ENCODE results near the gene KRTAP12-2. TPM values are rescaled to one million over a fixed set of nuclear protein-coding genes. Genes with fewer than 3 reads are reported as not detected.
"Not testable (repeated sequence)": the region's sequence is repeated elsewhere in the genome, so short reads cannot be mapped to it uniquely, and the experiment has no call there.

KRTAP12-2 gene
- total RNA-seq, 1 donor from 2014 or later, result not detected

DNA sequence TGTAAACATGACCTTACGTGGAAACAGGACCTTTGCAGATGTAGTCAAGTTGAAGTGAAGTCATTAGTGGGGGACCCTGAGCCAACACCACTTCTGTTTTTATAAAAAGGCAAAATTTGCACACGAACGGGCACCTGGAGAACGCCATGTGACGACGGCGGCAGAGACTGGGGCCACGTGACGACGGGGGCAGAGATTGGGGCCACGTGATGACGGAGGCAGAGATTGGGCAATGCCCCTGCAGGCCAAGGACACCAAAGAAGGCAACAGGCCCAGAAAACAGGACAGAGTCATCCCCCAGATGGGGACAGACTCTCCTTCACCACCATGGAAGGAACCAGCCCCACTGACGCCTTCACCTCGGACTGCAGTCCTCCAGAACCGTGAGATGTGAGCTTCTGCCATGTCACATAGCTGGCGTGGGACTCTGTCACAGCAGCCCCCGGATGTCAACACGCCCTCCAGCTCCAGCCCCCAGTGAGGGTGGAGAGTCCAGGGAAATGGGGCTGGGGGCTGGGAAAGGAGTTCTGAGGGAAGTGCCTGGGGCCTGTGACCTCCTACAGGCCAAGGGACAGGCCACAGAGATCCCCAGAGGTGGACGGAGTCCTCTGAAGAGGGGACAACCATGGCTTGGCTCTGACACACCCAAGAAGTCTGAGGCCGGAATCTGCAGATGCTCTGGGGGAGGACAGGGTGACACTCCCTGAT lies 16.3 kb downstream of the KRTAP12-2 start:
- no peak for DNase-seq (ENCODE audit: low spot score)

DNA sequence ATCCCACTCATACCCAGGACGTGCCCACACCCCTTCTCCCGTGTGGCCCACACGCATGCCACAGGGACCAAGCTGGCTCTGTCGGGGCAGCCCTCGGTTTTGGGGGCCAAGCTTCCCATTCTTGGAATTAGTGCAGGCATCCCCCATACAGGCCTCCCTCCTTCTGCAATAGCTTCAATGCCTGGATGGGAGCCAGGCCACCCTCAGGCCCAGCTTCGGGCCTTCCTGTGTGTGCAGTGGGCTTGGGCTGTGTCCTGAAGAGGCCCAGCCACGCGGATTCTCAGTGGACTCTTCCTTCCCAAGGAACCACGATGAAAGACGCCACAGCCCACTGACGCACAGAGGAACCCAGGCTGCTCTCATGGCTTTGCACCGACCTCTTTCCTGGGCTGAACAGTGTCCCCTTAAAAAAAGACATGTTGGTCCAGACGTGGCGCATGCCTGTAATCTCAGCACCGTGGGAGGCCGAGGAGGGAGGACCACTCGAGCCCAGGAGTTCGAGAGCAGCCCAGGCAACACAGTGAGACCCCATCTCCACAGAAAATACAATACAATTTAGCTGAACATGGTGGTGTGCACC lies 17.1 kb downstream of the KRTAP12-2 start:
- no peak for DNase-seq (ENCODE audit: low spot score)

DNA sequence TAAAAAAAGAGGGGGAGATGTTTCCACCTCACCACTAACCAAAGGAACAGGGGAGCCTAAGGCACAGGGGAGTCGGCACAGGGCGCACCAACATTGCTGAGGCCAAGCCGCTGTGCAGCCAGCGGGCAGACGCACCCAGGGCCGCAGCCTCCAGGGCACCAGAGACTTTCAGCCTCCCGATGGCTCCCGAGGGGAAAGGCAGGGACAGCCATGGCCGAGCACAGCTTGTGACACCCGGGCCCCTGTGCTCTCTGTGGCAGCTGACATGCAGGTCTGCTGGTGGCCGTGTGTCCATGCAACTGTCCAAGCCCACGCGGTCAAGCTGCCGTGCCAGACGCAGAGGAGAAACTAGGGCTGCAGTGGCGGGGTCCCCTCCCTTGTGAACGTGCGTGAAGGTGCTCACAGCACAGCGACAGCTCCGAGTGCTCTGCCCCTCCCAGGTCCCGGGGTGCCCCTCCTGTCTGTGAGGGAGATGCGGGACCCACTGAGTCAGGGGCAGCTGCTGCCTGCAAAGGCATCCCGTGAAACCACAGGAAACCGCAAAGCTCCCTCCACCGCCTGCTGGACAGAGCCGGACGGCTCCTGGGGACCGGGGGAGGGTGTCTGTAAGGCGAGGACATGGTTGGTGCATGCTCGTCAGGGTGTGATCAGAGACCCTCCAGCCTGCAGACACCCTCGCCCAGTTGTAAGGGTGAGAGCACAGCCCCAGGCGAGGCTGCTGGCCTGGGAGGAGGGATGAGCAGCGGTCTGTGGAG lies 18.0 kb downstream of the KRTAP12-2 start:
- DNase-seq (ENCODE audit: low spot score), result no peak

DNA sequence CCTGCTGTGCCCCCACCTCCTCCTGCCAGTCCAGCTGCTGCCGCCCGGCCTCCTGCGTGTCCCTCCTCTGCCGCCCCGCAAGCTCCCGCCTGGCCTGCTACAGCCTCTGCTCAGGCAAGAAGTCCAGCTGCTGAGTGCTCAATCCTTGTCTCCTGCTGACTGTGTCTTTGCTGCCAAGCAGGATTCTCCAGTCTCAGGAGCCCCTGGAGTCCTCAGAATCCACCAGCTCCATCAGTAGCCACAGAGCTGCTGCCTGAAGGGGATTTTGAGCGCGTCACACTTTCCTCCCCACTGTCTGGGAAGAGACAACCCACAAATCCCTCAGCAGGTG lies 19.5 kb downstream of the KRTAP12-2 start:
- no peak for DNase-seq (ENCODE audit: low spot score)

DNA sequence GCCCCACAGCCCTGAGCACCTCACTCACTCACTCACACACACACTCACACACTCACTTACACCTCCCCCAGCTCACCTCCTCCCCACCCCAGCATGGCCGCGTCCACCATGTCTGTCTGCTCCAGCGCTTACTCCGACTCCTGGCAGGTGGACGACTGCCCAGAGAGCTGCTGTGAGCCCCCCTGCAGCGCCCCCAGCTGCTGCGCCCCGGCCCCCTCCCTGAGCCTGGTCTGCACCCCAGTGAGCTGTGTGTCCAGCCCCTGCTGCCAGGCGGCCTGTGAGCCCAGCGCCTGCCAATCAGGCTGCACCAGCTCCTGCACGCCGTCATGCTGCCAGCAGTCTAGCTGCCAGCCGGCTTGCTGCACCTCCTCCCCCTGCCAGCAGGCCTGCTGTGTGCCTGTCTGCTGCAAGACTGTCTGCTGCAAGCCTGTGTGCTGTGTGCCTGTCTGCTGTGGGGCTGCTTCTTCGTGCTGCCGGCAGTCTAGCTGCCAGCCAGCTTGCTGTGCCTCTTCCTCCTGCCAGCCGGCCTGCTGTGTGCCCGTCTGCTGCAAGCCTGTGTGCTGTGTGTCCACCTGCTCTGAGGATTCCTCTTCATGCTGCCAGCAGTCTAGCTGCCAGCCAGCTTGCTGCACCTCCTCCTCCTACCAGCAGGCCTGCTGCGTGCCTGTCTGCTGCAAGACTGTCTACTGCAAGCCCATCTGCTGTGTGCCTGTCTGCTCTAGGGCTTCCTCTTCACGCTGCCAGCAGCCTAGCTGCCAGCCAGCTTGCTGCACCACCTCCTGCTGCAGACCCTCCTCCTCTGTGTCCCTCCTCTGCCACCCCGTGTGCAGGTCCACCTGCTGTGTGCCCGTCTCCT lies 20.1 kb downstream of the KRTAP12-2 start, which contains the start of gene KRTAP10-11:
Gene KRTAP10-11 (plus strand): TSS at position 49 of the 856 bp plus-strand sequence. CDS start 45 bp downstream, at position 94.
- DNase-seq (ENCODE audit: low spot score), result not testable (repeated sequence)

DNA sequence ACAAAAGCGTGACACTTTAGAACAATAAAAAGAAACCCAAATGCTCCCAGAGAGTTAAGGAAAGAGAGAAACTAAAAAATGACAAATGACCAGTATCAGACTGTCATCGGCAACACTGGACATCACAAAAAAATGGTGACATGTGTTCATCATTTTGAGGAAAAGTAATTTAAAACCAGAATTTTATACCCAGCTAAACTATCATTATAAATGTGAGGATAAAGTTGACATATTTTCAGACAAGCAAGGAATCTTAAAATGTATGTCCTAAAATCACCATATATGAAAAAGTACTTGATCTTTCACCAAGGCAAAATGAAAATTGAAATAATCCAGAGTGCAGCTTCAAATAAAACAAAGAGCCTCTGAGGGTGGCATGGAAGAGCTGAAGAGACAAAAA lies 21.8 kb downstream of the KRTAP12-2 start:
- no peak for DNase-seq (ENCODE audit: low spot score)

DNA sequence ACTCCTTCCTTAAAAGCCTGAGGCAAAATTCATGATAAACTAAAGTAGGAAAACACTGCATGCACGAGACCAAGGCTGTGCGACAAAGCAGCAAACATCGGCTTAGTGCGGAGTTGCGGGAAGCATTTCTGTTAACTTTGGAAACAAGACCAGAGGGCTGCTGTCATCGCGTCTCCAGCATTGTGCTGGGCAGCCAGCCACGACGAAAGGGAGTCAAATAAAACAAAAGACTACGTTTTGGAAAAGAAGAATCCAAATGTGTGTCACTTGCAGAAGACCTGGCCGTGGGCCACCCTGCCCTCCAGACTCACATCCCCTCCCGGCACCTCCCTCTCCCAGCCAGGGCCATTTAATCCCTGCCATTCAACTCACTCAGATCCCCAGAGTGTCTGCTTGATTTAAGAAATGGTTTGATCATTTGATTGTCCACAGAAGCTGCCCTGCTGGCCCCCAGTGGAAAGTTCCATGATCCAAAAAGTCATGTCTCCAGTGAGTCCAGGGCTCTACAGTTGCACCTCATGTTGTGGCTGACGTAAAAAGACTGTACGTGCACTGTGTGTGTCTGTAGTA lies 22.9 kb downstream of the KRTAP12-2 start:
- DNase-seq (ENCODE audit: low spot score), result no peak

DNA sequence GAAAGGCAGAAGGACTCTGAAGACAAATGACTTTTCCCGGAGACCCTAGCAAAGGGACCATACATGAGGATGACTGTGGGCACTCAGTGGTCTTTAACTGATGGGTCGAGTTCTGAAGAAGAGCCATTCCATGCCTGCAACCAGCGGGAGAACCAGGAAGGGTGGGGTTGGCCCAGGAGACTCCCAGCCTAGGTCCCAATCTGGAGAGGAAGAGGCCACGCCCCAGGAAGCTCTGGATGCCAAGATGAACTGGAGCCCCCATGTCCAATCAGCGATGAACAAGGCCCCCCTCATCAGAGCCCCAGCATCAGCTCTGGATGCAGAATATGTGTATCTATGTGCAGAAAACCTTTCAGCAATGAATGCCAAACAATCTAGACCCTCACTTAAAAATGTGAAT lies 26.0 kb downstream of the KRTAP12-2 start:
- DNase-seq (ENCODE audit: low spot score), result no peak

DNA sequence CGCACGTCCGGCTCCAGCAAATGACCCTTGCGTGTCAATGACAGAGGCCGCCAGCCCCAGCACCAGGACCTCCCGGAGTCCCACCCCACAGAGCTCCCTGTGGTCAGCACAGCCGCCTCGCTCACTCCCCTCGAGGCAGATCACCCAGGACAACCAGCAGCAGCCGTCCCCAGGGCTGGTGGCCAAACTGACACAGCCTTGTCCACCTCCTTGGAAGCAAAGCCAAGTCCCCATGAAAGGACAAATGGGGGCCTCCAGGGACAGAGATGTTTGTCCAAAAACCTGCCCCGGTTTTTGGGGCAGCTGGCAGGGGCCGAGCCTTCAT lies 27.4 kb downstream of the KRTAP12-2 start:
- no peak for DNase-seq (ENCODE audit: low spot score)

DNA sequence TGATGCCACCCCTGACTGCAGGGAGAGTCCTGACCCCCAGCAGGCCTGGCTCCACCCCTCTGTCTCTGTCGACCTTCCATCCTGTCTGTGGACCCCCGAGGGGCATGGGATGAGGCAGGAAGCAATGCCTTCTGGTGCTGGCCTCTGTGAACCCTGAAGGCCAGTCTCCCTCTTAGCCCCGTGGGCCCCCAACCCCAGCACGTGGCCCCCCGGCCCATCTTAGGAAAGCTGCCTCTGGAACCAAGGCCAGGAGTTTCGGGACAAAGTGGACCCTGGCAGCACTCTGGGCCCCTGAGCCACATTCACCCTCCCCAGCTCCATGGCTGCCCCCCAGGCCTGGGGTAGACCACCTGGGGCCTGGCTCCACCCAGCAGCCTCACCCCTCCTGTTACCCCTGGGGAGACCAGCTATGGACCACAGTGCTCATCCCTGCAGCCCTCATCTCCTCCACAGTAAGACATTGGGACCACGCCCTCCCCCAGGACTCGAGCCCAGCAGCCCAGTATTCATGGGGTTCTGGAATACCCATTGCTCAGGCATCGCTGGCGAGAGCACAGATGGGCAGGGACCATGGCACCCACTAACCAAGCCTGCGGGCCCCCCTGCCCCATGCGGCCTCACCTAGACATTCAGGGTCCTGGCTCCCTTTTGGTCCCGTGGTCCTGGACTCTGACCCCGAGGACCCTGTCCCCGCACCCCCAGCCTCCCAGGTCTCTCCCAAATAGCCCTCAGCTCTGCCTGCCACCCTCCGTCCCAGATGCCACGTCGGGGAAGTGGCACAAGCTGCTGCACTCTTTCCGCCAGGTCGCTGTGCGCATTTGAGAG lies 28.0 kb downstream of the KRTAP12-2 start:
- DNase-seq (ENCODE audit: low spot score), result not testable (repeated sequence)

DNA sequence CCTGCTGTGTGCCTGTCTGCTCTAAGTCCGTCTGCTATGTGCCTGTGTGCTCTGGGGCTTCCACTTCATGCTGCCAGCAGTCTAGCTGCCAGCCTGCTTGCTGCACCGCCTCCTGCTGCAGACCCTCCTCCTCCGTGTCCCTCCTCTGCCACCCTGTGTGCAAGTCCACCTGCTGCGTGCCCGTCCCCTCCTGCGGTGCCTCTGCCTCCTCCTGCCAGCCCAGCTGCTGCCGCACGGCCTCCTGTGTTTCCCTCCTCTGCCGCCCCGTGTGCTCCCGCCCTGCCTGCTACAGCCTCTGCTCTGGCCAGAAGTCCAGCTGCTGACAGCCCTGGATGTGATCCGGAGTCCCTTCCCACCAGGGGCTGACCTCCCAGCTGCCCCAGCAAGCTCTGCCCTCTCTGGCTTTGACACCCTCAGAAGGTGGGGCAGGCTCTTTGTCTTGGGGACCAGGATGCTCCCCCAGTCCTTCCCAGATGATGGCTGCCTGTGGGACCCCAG lies 28.8 kb downstream of the KRTAP12-2 start:
- DNase-seq (ENCODE audit: low spot score), result not testable (repeated sequence)

DNA sequence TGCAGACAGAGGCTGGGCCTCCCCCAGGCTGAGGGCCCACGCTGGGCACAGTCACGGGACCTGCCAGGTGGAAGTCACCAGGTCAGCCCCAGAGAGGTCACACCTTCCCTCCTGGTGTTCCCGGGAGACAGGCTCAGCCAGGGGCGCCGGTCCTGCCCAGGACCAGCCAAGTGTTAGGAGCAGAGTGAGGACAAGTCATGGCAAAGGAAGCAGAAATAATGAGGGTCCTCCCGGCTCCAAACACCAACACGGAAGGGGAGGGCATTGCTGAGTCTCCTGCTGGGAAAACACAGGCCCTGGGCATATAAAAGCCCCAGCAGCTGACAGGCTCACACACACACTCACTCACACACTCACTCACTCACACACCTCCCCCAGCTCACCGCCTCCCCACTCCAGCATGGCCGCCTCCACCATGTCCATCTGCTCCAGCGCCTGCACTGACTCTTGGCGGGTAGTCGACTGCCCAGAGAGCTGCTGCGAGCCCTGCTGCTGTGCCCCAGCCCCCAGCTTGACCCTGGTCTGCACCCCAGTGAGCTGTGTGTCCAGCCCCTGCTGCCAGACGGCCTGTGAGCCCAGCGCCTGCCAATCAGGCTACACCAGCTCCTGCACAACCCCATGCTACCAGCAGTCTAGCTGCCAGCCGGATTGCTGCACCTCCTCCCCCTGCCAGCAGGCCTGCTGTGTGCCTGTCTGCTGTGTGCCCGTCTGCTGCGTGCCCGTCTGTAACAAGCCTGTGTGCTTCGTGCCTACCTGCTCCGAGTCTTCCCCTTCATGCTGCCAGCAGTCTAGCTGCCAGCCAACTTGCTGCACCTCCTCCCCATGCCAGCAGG lies 29.5 kb downstream of the KRTAP12-2 start, which contains the start of gene KRTAP10-10:
Gene KRTAP10-10 (plus strand): TSS at position 339 of the 833 bp plus-strand sequence. CDS start 62 bp downstream, at position 401.
- DNase-seq (ENCODE audit: low spot score), result no peak

DNA sequence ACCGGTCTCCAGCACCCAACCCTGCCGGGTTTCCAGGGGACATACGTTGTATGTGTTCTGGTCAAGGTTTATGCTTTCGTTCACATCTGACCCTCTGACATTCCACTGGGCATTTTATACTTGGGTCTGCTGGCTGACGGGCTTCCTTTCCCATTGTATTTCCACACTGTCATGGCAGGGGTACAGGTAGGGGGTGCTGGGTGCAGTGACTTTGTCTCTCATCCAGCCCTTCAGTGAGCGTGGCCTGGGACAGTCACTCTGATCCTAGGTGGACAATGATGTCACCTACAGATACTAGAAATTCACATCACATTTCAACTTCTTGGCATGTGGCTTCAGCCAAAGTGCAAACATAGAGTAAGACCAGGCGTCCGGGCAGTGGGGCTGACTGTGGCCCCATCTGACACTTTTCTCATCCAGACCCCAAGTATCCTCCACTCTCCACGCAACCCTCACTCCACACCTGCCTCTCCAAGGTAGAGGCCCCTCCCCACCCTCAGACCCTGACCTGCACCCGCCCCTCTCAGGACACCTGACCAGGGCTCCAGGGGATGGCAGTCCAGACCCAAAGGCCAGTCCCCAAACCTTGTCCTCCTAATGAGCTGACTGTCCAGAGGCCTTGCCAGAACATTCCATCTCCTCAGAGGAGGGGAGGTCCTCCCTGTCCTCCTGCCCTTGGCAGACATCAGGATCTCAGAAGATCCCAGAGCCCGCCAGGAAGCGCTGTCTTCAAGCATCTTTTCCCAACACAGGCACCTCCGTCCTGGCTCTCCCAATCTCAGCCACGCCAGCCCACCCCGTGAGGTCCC lies 30.3 kb downstream of the KRTAP12-2 start:
- no peak for DNase-seq (ENCODE audit: low spot score)

DNA sequence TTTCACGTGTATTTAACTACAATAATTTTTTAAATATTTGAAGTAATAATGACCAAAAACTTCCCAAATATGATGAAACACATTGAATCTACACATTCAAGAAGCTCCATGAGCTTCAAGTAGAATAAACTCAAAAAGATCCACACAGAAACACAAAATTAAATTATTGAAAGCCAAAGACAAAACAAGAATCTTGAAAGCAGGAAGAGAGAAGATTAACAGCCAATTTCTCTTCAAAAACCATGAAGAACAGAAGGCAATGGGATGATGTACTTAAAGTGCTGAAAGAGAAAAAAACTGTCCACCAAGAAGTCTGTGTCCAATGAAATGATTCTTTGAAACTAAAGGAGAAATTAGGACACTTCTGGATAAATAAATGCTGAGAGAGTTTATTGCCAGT lies 34.7 kb downstream of the KRTAP12-2 start:
- no peak for DNase-seq (ENCODE audit: low spot score)

DNA sequence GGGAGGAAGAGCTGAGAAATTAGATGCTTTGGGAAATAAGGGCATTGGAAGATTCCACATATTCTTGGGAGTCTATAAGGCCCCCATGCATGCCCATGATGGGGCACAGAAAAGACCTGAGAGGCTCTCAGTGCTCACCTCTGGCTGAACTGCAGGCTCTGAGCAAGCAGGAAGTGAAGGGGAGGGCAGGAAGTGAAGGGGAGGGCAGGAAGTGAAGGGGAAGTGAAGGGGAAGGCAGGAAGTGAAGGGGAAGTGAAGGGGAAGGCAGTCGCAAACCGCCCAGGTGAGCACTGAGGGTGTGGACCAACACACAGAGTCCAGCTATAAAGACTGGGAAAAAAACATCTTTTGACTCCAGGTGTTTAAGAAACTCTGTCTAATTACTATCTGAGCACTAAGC lies 36.3 kb downstream of the KRTAP12-2 start:
- no peak for DNase-seq (ENCODE audit: low spot score)

DNA sequence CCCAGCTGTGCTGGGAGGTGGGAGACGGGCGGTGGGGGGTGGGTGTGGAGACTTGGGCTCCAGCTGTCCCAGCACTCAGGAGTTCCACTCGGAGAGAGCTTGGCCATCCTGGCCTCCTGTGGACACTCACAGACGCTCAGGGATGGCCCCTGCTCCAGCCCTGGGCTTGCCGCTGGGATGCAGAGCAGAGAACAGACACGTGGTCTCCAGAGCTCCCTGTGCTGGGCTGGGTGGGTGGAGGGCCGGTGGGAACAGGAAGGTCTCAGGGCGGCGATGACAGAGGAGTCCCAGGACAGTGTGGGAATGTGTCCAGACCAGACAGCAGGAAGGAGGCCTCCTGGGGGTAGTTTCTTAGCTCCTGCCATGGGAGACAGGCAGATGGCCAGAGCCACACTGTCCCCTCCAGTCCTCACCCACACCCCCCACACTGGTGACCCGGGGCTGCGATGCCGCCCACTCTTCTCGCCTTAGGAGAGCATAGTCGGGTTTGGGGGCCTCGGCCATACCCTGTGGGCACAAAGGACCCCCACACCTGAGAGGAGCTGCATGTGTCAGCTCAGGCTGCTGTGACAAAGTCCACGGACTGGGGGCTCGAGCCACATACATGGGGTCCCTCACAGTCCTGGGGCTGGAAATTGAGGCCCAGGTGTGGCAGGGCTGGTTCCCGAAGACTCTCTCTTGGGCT lies 37.9 kb downstream of the KRTAP12-2 start:
- DNase-seq (ENCODE audit: low spot score), result no peak

DNA sequence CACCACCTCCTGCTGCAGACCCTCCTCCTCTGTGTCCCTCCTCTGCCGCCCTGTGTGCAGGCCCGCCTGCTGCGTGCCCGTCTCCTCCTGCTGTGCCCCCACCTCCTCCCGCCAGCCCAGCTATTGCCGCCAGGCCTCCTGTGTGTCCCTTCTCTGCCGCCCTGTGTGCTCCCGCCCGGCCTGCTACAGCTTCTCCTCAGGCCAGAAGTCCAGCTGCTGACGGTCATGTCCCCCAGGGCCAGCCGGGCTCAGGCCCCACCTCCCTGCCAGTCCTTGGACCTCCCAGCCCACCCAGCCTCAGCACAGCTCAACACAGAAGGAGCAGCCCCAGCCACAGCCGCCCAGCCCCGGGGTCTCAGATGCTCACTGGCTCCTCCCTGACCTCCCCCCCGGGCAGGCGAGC lies 38.9 kb downstream of the KRTAP12-2 start:
- peak; percentile 39 for DNase-seq (ENCODE audit: low spot score)

DNA sequence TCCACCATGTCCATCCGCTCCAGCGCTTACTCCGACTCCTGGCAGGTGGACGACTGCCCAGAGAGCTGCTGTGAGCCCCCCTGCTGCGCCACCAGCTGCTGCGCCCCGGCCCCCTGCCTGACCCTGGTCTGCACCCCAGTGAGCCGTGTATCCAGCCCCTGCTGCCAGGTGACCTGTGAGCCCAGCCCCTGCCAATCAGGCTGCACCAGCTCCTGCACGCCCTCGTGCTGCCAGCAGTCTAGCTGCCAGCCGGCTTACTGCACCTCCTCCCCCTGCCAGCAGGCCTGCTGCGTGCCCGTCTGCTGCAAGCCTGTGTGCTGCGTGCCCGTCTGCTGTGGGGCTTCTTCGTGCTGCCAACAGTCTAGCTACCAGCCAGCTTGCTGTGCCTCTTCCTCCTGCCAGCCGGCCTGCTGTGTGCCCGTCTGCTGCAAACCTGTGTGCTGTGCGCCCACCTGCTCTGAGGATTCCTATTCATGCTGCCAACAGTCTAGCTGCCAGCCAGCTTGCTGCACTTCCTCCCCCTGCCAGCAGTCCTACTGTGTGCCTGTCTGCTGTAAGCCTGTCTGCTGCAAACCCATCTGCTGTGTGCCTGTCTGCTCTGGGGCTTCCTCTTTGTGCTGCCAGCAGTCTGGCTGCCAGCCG lies 39.4 kb downstream of the KRTAP12-2 start:
- DNase-seq (ENCODE audit: low spot score), result not testable (repeated sequence)
